K562 (cell line): ENCODE data around the gene C1GALT1C1L. TPM values are rescaled to one million over a fixed set of nuclear protein-coding genes. Genes with fewer than 3 reads are reported as not detected.

Experiments used
- ATAC-seq: fragments of 200-7000 bp; cut with Tn5 transposase; 3 replicates; pipeline ENCODE4 v1.9.1; 2020; ENCODE audit warnings: moderate library complexity
- BruUV-seq: library from RNA; stranded (reverse); fragments of 400-500 nt; replicated peaks from 2 replicates; lab custom pipeline; 2021; lab: Mats Ljungman, UMichigan
- CTCF ChIA-PET: fragments of 300-600 bp; formaldehyde crosslinking; extraction: SDS; loops from one replicate; lab custom pipeline; 2021; ENCODE audit warnings: low intra/inter-chr PET ratio; lab: Yijun Ruan, JAX
- POLR2A ChIA-PET: fragments of 300-600, 350-650 bp; sonication (Branson Sonifier 250); formaldehyde crosslinking; extraction: SDS; loops from one replicate; lab custom pipeline; 2021; ENCODE audit warnings: antibody characterized with exemption, inconsistent platforms; lab: Yijun Ruan, JAX
- DNase-seq, 4 experiments: peaks; one replicate each; pipeline versions ENCODE4 v3.0.0 to v3.0.0-alpha.2; 2011 to 2018; ENCODE audit warnings: low spot score in 3 of 4, mixed read lengths in 3 of 4; ENCODE audit errors: extremely low read depth in 1 of 4
- FAIRE-seq: peaks from 2 replicates; lab custom pipeline; 2011; peaks lifted over from hg19 to GRCh38; lab: Jason Lieb, UNC
- H2AFZ ChIP-seq: 2 replicates; pipeline ENCODE4 v1.6.0; 2011; ENCODE audit warnings: low read depth, low read length, control low read depth, inconsistent platforms
- H3K27ac ChIP-seq: fragments of 200-600 bp; 3 replicates; pipeline ENCODE4 v1.8.0; 2011; ENCODE audit warnings: low read depth, mild to moderate bottlenecking, control low read depth, inconsistent platforms, low read length, moderate library complexity, mixed read lengths; ENCODE audit errors: extremely low read depth
- H3K27me3 ChIP-seq, 2 experiments: fragments of 300-600 bp in 1 of 2; 2 replicates in 1 of 2; 3 replicates in 1 of 2; pipeline versions ENCODE4 v1.6.0 to v1.8.0; 2011; ENCODE audit warnings: inconsistent platforms in 2 of 2, low read length in 2 of 2, mild to moderate bottlenecking in 1 of 2, mixed read lengths in 1 of 2, moderate library complexity in 1 of 2; ENCODE audit not compliant: control insufficient read depth in 2 of 2, insufficient read depth in 2 of 2
- H3K36me3 ChIP-seq: fragments of 300-600 bp; 3 replicates; pipeline ENCODE4 v1.8.0; 2011; ENCODE audit warnings: mild to moderate bottlenecking, low read length, inconsistent platforms; ENCODE audit not compliant: control insufficient read depth, insufficient read depth
- H3K4me1 ChIP-seq, 2 experiments: fragments of 200-600 bp in 1 of 2; replicated peaks in 1 of 2; 2 replicates in 1 of 2; 3 replicates in 1 of 2; pipeline versions ENCODE4 v1.5.1 to v1.8.0; 2011; ENCODE audit warnings: inconsistent platforms in 2 of 2, low read length in 2 of 2, mild to moderate bottlenecking in 1 of 2, mixed read lengths in 1 of 2, moderate library complexity in 1 of 2; ENCODE audit not compliant: control insufficient read depth in 2 of 2, insufficient read depth in 2 of 2
- H3K4me2 ChIP-seq: 2 replicates; pipeline ENCODE4 v1.6.1; 2011; ENCODE audit warnings: low read length, control low read depth, inconsistent platforms, mixed read lengths; ENCODE audit not compliant: insufficient read depth
- H3K4me3 ChIP-seq: fragments of 200-600 bp; sonication (generic), shearing (Covaris generic); 2 replicates; pipeline ENCODE4 v1.5.1; 2016; ENCODE audit warnings: control low read depth, inconsistent platforms
- H3K79me2 ChIP-seq: fragments of 200-600 bp; 3 replicates; pipeline ENCODE4 v1.8.0; 2011; ENCODE audit warnings: low read length, inconsistent platforms; ENCODE audit not compliant: control insufficient read depth, insufficient read depth
- H3K9ac ChIP-seq, 2 experiments: 2 replicates each; pipeline versions ENCODE4 v1.6.0 to v1.6.1; 2011; ENCODE audit warnings: low read depth in 2 of 2, low read length in 2 of 2, control low read depth in 1 of 2, inconsistent platforms in 1 of 2, mild to moderate bottlenecking in 1 of 2, mixed read lengths in 1 of 2; ENCODE audit not compliant: insufficient read depth in 1 of 2
- H3K9me1 ChIP-seq: one replicate; pipeline ENCODE4 v1.6.0; 2011; ENCODE audit warnings: inconsistent platforms, mild to moderate bottlenecking, low read length, moderate library complexity; ENCODE audit not compliant: control insufficient read depth, insufficient read depth
- H3K9me3 ChIP-seq: replicated peaks from 2 replicates; pipeline ENCODE4 v1.5.1; 2011; ENCODE audit warnings: low read depth, low read length, inconsistent platforms; ENCODE audit not compliant: control insufficient read depth, insufficient read depth
- H4K20me1 ChIP-seq: replicated peaks from 2 replicates; pipeline ENCODE4 v1.6.1; 2011; ENCODE audit warnings: low read length, inconsistent platforms, mixed read lengths; ENCODE audit not compliant: control insufficient read depth, insufficient read depth
- ATF3 ChIP-seq, 2 experiments: fragments of 450-650 bp in 1 of 2; sonication (generic) in 1 of 2; formaldehyde crosslinking in 1 of 2; IDR thresholded peaks in 1 of 2; conservative IDR thresholded peaks in 1 of 2; 2 replicates each; pipeline versions ENCODE4 v1.6.1 to v1.8.1; 2016 to 2023; ENCODE audit warnings: mild to moderate bottlenecking in 2 of 2, moderate library complexity in 2 of 2, inconsistent platforms in 1 of 2, missing genetic modification reagents in 1 of 2
- CEBPG ChIP-seq, 3 experiments: fragments of 200-800 bp in 1 of 3; sonication (Bioruptor generic) in 1 of 3; sonication (generic) in 1 of 3; formaldehyde crosslinking in 1 of 3; IDR thresholded peaks in 2 of 3; conservative IDR thresholded peaks in 1 of 3; 2 replicates each; pipeline versions ENCODE4 v1.6.1 to v1.8.0; 2016 to 2022; ENCODE audit warnings: missing compliant biosample characterization in 2 of 3, missing genetic modification characterization in 2 of 3, mild to moderate bottlenecking in 1 of 3, missing genetic modification reagents in 1 of 3
- FOXA1 ChIP-seq: fragments of 450-650 bp; IDR thresholded peaks from 2 replicates; pipeline ENCODE4 v1.6.1; 2016; ENCODE audit warnings: mild to moderate bottlenecking, borderline replicate concordance
- FOXA3 ChIP-seq, 2 experiments: fragments of 450-650 bp in 1 of 2; sonication (generic) in 1 of 2; formaldehyde crosslinking; IDR thresholded peaks in 1 of 2; conservative IDR thresholded peaks in 1 of 2; 2 replicates each; pipeline versions ENCODE4 v1.4.0 to v1.8.0; 2020 to 2022; ENCODE audit warnings: mild to moderate bottlenecking in 2 of 2, missing genetic modification reagents in 1 of 2
- HNRNPH1 ChIP-seq: fragments of 200-400 bp; formaldehyde crosslinking; optimal IDR thresholded peaks from 2 replicates; pipeline ENCODE3; 2017; ENCODE audit warnings: low read depth, mild to moderate bottlenecking, low read length, moderate library complexity
- MEIS2 ChIP-seq: fragments of 450-650 bp; IDR thresholded peaks from 2 replicates; pipeline ENCODE4 v1.6.1; 2014; ENCODE audit warnings: mild to moderate bottlenecking; ENCODE audit not compliant: partially characterized antibody
- MXI1 ChIP-seq: IDR thresholded peaks from 2 replicates; pipeline ENCODE4 v1.6.1; 2011; ENCODE audit warnings: low read depth, mild to moderate bottlenecking, improper control_type of control experiment, low read length
- PRDM10 ChIP-seq: fragments of 450-650 bp; IDR thresholded peaks from 2 replicates; pipeline ENCODE4 v1.6.1; 2018; ENCODE audit not compliant: partially characterized antibody
- RFX1 ChIP-seq: fragments of 450-650 bp; IDR thresholded peaks from 2 replicates; pipeline ENCODE4 v1.6.1; 2016; ENCODE audit warnings: mild to moderate bottlenecking, moderate library complexity
- WGBS: fragments of 100-300 bp; shearing (Covaris generic); methylation state at CpG from one replicate; pipeline ENCODE4 v1.1.6; 2016; ENCODE audit warnings: low coverage, mixed read lengths; ENCODE audit not compliant: insufficient coverage; ENCODE audit errors: missing lambda C conversion rate; 5-methylcytosine and 5-hydroxymethylcytosine counted together
- in situ Hi-C: fragments of 300-500 bp; cut with MboI; formaldehyde crosslinking; loops from 4 replicates; pipeline ENCODE4 v1.15.0; 2018; ENCODE audit warnings: inconsistent platforms, mixed read lengths
- intact Hi-C: fragments of 100-400 bp; cut with micrococcal nuclease; formaldehyde crosslinking; loops from 2 replicates; pipeline ENCODE4 v1.14.2; 2022
- polyA plus RNA-seq, 8 experiments: library from polyadenylated mRNA; depleted of rRNA in 4 of 8; stranded (reverse) in 5 of 8; unstranded in 3 of 8; fragments of >200 nt; fragmentation: Nextera tagmentation in 2 of 8; fragmentation: Illumina TruSeq in 1 of 8; extraction: Ambion mirVana in 2 of 8; extraction: Trizol in 1 of 8; gene quantifications; 2 replicates each; pipeline versions ENCODE4 v1.2.1 to v1.2.3, GENCODE V29; 2011 to 2014; ENCODE audit warnings: inconsistent platforms in 1 of 8, missing spikeins in 1 of 8
- total RNA-seq, 7 experiments: library from RNA; depleted of rRNA in 6 of 7; stranded (reverse); fragments of >200 nt in 6 of 7; fragmentation: Illumina TruSeq in 2 of 7; extraction: Trizol in 2 of 7; gene quantifications; 2 replicates each; pipeline versions ENCODE4 v1.2.1 to v1.2.3, GENCODE V29; 2011 to 2021; ENCODE audit warnings: low replicate concordance in 1 of 7

C1GALT1C1L gene
- total and polyA plus RNA-seq, 9 of the 15 experiments (the other 6 are each of a cell fraction or from before 2014, with no cell fraction given): 1.0 to 4.4 (median 1.9) TPM

GRCh38 chr2:43634604-43635306 is 41.5 kb downstream of the C1GALT1C1L start:
- ChIA-PET CTCF (no interaction called here), POLR2A (no interaction called here)
- WGBS: 12% methylated on average over 6 of the region's 6 CpGs
- in situ Hi-C loops: loop anchor here (5.0 kb wide), 1 partner anchor 53 kb away; no protein-coding TSS in a partner anchor
- Histone ChIP-seq H3K4me1 (peaks cover 9 to 14% of the 10 kb centered on the region in 2 experiments; a peak in 4 of 5 replicates), H3K36me3 (no peaks in the 10 kb centered on the region), H4K20me1 (peaks cover 3% of the 10 kb centered on the region; the same call in 1 of the 2 replicates), H3K9me1 (no peaks in the 10 kb centered on the region), H3K27ac (no peak overlapping the region), H3K9ac (no peak overlapping the region), H3K79me2 (no peaks in the 10 kb centered on the region), H3K27me3 (no peaks in the 10 kb centered on the region; a peak in 1 of 5 replicates), H3K9me3 (no peaks in the 10 kb centered on the region), H3K4me3 (no peak overlapping the region), H2AFZ (peak overlapping the region; percentile 67), H3K4me2 (no peak overlapping the region)
- DNase-seq: no peak
- no TSS peak for BruUV-seq
- no peak for ATAC-seq
- intact Hi-C loops: loop anchor here (10.0 kb wide), 1 partner anchor 140 kb away; the partner anchor contains the start of gene DYNC2LI1
- TF ChIP-seq HNRNPH1 (no peak), FOXA3 (CRISPR knock-in tag; conservative IDR thresholded peaks at IDR 0.05 in 1 of 2, IDR thresholded peaks at IDR 0.05 in 1 of 2) (peak; percentile 53 to 63; a peak in 3 of 4 replicates), RFX1 (no peak), MXI1 (no peak), PRDM10 (peak; percentile 88), FOXA1 (0 out of 2 replicates have a peak, but pooled peaks have one; percentile 33), CEBPG (CRISPR knock-in tag; IDR thresholded peaks at IDR 0.05) (no peak), CEBPG (tag; conservative IDR thresholded peaks at IDR 0.05 in 1 of 2, IDR thresholded peaks at IDR 0.05 in 1 of 2) (peak in 1 of 2 experiments; percentile 67; a peak in 1 of 4 replicates), MEIS2 (peak; percentile 69), ATF3 (IDR thresholded peaks at IDR 0.05) (peak; percentile 9; the same call in 1 of the 2 replicates), ATF3 (CRISPR knock-in tag; conservative IDR thresholded peaks at IDR 0.05) (no peak)
- no peak for FAIRE-seq
